HepG2 (cell line): Measurements from ENCODE around the gene PPP1R14D.

Source experiments
- NR2F1 ChIP-seq, 2 experiments: fragments of 450-650 bp in 1 of 2; formaldehyde crosslinking in 1 of 2; IDR thresholded peaks; 2 replicates each; pipeline versions ENCODE4 v1.5.0 to v1.6.1; 2016 to 2020; ENCODE audit warnings: mild to moderate bottlenecking in 1 of 2, missing compliant biosample characterization in 1 of 2, missing genetic modification reagents in 1 of 2, moderate library complexity in 1 of 2
- U2AF2 ChIP-seq: fragments of 200-400 bp; formaldehyde crosslinking; IDR thresholded peaks from 2 replicates; pipeline ENCODE4 v1.6.1; 2017; ENCODE audit warnings: low read depth, mild to moderate bottlenecking, low read length
- ZNF558 ChIP-seq: sonication (generic); formaldehyde crosslinking; IDR thresholded peaks from 2 replicates; pipeline ENCODE4 v1.9.0; 2022; ENCODE audit warnings: mild to moderate bottlenecking, missing genetic modification reagents, borderline replicate concordance

GRCh38 chr15:40873694-40874561 lies 45.4 kb upstream of the PPP1R14D start, which contains the start of gene RHOV:
- no peak for TF ChIP-seq NR2F1 (CRISPR knock-in tag; IDR thresholded peaks at IDR 0.05)
- no peak for TF ChIP-seq U2AF2
- TF ChIP-seq ZNF558 (CRISPR knock-in tag): no peak
